GM12875 (cell line): ENCODE data around the gene TPO.

Source experiments
- H3K4me3 ChIP-seq: one replicate; pipeline ENCODE4 v1.5.1; 2011; ENCODE audit warnings: low read depth, low read length, control low read depth
- CTCF ChIP-seq: IDR thresholded peaks from 2 replicates; pipeline ENCODE4 v1.5.1; 2011; ENCODE audit warnings: low read depth, mild to moderate bottlenecking, control low read depth, inconsistent platforms, low read length, moderate library complexity, borderline replicate concordance; ENCODE audit not compliant: insufficient read depth

The TPO gene

GRCh38 chr2:1432726-1433125 is 19.5 kb downstream of the TPO start:
- TF ChIP-seq CTCF: no peak
- H3K4me3 ChIP-seq: no peak overlapping the region

- TF ChIP-seq CTCF: no peak
- H3K4me3 ChIP-seq: no peak overlapping the region
These were observed 23.1 kb downstream of the TPO start for GRCh38 chr2:1436369-1436768.

GRCh38 chr2:1437101-1437500 is 23.8 kb downstream of the TPO start:
- no peak overlapping the region for H3K4me3 ChIP-seq
- no peak for TF ChIP-seq CTCF

- H3K4me3 ChIP-seq: no peak overlapping the region
- TF ChIP-seq CTCF: no peak
These were observed 24.3 kb downstream of the TPO start for GRCh38 chr2:1437537-1437936.

- no peak overlapping the region for H3K4me3 ChIP-seq
These were observed 25.7 kb downstream of the TPO start for GRCh38 chr2:1438972-1439371.

GRCh38 chr2:1440581-1440980 is 27.3 kb downstream of the TPO start:
- TF ChIP-seq CTCF: no peak
- H3K4me3 ChIP-seq: no peak overlapping the region

More at GRCh38 chr2:1438972-1439371, 25.7 kb downstream of the TPO start:
- no peak for TF ChIP-seq CTCF

- no peak overlapping the region for H3K4me3 ChIP-seq
- TF ChIP-seq CTCF: no peak
These were observed 33.0 kb downstream of the TPO start for GRCh38 chr2:1446301-1446700.
